Activated CD4-positive, alpha-beta T cell treated with anti-CD3 and anti-CD28 coated beads, Interleukin-2, Interleukin-6, amounts not matched to agents 100 ng/mL and 50 ng/mL, durations not matched to agents 16 hours and 8 hours (primary cell): ENCODE results near the gene KCNIP4.

Source experiments
- DNase-seq: peaks from one replicate; pipeline ENCODE4 v3.0.0-alpha.2; 2020

Gene KCNIP4

GRCh38 chr4:21320034-21320433 lies 628.5 kb downstream of the KCNIP4 start:
- DNase-seq = no peak

DNA sequence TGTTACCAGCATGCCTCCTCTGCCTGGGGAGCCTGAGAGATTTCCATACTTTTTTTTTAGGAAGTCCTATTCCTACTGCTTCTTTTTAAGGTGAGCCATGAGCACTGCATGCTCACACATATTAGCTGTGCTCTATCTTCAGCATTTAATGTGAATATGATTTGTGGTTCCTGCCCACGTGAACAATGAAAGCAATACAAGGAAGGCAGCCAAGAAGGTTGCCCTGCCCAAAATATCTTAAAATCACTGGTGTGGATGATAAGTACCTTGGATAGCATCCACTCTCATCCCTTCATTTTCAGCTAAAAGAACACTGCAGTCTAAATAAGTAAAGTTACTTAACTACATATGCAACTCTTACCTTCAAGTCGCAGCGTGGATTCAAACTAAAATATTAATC lies 640.9 kb downstream of the KCNIP4 start:
- DNase-seq = no peak

- DNase-seq = no peak
Observed at GRCh38 chr4:21304540-21304887, 644.1 kb downstream of the KCNIP4 start.

GRCh38 chr4:21290562-21290961 lies 658.0 kb downstream of the KCNIP4 start:
- no peak for DNase-seq

GRCh38 chr4:21276046-21276445 lies 672.5 kb downstream of the KCNIP4 start:
- no peak for DNase-seq

DNA sequence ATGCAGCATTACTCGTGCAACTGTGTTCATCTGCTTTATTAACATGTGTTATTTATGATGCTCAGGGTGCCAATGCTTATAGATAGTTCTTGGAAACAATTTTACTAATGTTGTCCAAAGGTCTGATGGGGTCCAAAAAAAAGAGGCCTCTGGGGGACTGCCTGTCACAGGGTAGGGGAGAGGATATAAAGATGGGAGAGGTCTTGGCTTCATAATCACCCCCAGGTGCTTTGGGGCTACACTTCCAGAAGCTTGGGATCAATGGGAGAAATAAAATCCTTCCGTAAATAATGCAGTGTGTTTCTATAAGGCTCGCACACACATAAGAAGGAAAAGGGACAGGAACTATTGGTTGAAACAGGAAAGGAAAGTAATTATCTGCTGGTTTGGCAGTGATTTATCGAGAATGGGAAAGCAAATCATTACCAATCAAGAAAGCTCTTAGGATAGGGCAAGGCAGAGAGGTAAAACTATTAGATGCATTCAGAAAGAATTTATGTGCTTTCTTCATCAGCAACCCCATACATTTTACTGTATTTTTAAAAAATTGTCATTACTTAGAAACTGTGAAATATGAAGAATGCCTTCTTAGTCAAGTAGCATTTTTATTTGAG lies 677.0 kb downstream of the KCNIP4 start:
- no peak for DNase-seq

DNA sequence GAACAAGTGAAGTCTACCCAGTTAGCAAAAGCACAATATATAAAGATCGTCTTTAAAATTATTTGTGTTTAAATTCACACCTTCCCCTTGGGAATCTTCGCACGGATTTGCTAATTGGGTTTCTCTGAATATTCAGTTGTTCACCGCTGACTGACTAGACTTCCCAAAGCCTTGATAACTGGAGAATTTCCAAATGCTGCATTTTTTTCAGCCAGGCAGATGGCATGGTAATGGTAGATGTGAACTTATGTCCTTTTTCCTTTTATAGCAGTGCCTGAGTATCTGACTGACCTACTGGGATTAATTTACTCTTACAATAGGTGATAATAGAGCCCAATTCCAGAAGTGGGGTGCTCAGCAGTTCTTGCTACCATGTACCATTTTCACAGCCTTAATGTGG lies 700.2 kb downstream of the KCNIP4 start:
- DNase-seq = no peak

GRCh38 chr4:21242163-21242562 lies 706.4 kb downstream of the KCNIP4 start:
- no peak for DNase-seq

- DNase-seq = no peak
Observed at GRCh38 chr4:21226637-21227538, 721.7 kb downstream of the KCNIP4 start.

DNA sequence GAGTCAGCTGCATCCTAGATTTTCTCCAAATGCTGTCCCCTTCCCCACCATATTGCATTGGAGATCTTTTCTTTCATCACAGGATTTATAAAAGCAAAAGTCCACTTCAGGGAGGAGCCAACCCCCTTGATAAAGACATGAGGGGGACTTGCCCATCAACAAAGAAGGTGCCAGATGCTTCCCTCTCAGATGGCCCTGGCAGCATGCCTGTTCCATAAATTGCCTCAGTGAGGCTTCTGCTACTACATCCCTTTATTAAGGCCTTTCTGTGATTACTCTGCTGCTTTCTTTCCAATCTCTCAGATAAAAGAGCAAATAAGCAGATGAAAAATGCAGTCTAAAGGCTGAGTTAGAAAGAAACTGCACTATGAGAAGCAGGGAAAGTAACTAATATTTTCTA lies 736.7 kb downstream of the KCNIP4 start:
- no peak for DNase-seq

GRCh38 chr4:21209860-21210259 lies 738.7 kb downstream of the KCNIP4 start:
- DNase-seq = no peak

DNA sequence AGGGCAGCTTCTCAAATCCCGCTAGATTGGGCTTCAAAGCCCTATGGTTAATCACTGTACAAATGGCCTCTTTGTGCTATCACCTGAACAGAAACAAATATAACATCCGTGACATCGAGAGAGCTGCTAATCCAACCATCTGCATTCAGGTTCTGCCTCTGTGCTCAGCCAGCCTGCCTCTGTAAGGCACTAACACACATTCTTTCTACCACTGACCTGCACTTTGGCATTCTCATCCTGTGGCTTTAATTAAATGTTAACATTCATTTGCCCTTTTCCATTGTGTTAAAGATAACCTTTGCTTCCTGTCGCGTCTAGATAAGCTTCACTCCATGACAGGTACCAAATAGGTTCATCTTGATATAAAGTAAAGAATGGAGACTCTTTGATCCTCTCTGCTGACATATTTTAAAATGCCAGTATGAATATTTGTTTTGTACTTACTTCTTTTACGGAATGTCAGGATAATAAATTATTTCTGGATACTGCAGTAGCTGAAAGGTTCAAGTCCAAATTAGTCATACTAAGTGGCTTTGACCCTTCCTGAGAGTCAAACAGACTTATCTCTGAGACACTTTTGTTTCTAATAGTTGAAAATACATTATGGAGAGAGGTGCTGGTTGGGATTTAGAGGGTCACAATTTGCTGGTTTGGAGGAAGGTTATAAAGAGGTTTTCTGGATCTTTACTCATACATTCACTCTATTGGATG lies 742.6 kb downstream of the KCNIP4 start:
- DNase-seq = no peak

DNA sequence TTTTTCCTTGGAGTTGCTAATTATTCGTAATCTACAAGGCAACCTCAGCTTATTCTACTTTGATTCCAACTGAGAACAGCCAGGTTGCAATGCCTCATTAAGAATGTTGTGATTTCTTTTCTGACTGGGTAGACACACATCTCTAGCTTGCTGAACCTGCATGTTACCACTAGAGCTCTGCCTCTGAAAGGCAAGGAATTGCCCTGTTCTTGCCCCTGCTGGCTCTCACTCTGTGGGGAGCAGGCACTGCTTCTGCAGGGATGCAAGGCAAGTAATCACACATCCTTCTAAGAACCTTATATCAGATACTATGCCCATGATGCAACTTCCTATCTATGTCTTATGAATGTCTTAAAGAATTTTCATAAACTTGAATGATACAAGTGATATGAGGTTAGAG lies 745.2 kb downstream of the KCNIP4 start:
- DNase-seq = no peak

DNA sequence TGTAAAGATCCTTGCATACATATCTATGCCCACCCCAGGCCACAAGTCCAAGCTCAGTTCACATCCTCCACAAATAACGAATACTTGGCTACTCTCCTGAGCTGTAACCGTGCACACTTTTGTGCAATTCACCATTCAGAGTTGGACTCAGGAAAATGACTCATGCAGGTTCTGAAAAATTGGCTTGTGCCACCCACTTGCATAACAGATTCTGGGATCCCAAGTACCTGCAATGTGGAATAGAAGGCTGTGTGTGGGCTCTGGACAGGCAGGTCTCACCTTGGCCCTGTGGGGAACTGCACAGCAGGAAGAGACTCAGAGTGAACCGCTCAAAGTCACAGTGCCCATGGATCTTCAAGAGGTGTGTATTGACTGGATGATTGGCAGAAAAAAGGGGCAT lies 745.6 kb downstream of the KCNIP4 start:
- no peak for DNase-seq

- no peak for DNase-seq
Observed at GRCh38 chr4:21198683-21199082, 749.9 kb downstream of the KCNIP4 start.

DNA sequence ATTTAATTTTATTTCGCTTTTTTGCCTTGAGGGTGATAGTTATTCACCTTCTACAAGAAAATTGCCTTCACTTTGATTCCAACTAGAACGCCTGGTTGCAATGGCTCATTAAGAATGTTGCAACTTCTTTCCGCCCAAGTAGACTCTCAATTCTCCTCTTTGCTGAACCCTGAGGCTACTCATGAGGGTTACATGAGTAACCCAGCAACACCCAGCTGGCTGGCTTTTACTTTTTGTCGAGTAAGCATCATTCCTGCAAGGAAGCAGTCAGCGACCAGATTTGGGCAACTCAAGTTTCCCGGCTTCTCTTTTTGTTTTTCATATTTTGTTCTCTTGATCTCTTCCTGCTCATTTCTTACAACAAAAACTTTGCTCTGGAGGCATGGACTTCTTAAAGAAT lies 752.9 kb downstream of the KCNIP4 start:
- no peak for DNase-seq

- DNase-seq = no peak
Observed at GRCh38 chr4:21192367-21192766, 756.2 kb downstream of the KCNIP4 start.

DNA sequence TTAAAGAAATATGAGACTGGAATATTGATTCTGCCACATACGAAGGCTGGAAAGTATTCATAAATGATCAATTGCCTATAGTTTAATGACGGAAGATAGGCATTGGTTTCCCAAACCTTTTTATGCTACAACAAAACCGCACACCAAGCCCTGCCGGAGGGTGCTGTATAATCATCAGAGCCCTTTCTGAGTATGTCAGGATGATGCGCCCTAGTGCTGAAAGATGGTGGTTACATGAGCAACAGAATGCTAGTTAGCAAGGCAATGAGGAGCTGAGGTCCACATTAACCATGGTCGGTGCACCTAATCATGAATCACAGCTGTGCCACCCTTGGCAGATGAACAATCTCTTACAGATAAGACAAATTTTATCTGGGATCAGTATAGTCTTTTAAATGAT lies 757.3 kb downstream of the KCNIP4 start:
- DNase-seq = no peak

- no peak for DNase-seq
Observed at GRCh38 chr4:21184788-21185187, 763.8 kb downstream of the KCNIP4 start.

DNA sequence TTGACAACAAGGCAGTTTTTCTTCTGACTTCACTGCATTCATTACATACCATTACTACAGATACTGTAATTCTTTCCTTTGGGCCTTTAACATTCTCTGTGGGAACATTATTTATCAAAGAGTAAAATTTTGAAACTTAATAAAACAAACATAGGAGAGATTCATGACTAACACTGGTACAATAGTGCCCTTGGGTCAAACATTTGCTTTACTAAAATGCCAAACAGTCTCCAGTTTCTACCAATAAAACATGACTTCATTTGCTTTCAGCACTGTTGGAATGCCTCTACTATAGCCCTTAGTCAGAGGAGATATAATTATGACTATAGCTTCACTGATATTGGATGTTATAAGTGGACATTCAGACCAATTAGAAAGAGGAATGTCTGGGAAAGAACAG lies 766.9 kb downstream of the KCNIP4 start:
- DNase-seq = no peak

- no peak for DNase-seq
Observed at GRCh38 chr4:21177871-21178270, 770.7 kb downstream of the KCNIP4 start.

- no peak for DNase-seq
Observed at GRCh38 chr4:21177092-21177491, 771.5 kb downstream of the KCNIP4 start.

GRCh38 chr4:21167711-21168110 lies 780.9 kb downstream of the KCNIP4 start:
- no peak for DNase-seq

- DNase-seq = no peak
Observed at GRCh38 chr4:21155367-21155766, 793.2 kb downstream of the KCNIP4 start.
